Measurements from ENCODE around the gene EIF4B. TPM values are rescaled to one million over a fixed set of nuclear protein-coding genes. Genes with fewer than 3 reads are reported as not detected.

EIF4B gene
- polyA plus RNA-seq, 1 of the 3 experiments (the other 2 are of a cell fraction) = 267 TPM

DNA sequence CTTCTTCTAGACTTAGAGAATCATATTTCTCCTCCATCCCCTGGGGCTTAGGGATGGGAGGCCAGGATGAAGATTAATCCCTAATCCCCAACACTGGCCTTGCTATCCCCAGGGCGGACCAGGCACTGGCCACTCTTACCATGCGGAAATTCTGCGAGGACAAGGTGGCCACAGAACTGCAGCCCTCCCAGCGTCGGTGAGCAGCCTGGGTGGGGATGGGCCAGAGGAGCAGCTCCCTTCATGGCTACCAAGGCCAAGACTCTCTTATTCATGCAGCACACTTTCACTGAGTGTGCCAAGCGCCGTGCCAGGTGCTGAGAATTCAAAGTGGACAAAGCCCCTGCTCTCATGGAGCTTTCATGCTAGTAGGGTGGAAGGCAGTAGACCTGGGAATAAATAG lies 50.6 kb downstream of the EIF4B start:
- H3K9ac ChIP-seq = no peak overlapping the region
- TF ChIP-seq RAD21 (IDR thresholded peaks at IDR 0.05; ENCODE audit: low read length) = no peak
- TF ChIP-seq, protein P1, sequence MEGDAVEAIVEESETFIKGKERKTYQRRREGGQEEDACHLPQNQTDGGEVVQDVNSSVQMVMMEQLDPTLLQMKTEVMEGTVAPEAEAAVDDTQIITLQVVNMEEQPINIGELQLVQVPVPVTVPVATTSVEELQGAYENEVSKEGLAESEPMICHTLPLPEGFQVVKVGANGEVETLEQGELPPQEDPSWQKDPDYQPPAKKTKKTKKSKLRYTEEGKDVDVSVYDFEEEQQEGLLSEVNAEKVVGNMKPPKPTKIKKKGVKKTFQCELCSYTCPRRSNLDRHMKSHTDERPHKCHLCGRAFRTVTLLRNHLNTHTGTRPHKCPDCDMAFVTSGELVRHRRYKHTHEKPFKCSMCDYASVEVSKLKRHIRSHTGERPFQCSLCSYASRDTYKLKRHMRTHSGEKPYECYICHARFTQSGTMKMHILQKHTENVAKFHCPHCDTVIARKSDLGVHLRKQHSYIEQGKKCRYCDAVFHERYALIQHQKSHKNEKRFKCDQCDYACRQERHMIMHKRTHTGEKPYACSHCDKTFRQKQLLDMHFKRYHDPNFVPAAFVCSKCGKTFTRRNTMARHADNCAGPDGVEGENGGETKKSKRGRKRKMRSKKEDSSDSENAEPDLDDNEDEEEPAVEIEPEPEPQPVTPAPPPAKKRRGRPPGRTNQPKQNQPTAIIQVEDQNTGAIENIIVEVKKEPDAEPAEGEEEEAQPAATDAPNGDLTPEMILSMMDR (IDR thresholded peaks at IDR 0.05) = no peak
- TF ChIP-seq, protein P2, sequence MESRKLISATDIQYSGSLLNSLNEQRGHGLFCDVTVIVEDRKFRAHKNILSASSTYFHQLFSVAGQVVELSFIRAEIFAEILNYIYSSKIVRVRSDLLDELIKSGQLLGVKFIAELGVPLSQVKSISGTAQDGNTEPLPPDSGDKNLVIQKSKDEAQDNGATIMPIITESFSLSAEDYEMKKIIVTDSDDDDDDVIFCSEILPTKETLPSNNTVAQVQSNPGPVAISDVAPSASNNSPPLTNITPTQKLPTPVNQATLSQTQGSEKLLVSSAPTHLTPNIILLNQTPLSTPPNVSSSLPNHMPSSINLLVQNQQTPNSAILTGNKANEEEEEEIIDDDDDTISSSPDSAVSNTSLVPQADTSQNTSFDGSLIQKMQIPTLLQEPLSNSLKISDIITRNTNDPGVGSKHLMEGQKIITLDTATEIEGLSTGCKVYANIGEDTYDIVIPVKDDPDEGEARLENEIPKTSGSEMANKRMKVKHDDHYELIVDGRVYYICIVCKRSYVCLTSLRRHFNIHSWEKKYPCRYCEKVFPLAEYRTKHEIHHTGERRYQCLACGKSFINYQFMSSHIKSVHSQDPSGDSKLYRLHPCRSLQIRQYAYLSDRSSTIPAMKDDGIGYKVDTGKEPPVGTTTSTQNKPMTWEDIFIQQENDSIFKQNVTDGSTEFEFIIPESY (IDR thresholded peaks at IDR 0.05; ENCODE audit: borderline replicate concordance, low read depth) = no peak
- TF ChIP-seq NFIC (IDR thresholded peaks at IDR 0.05; ENCODE audit: borderline replicate concordance) = no peak
- no peak for TF ChIP-seq RCOR1 (IDR thresholded peaks at IDR 0.05; ENCODE audit: low read length)
- TF ChIP-seq SMC3 (IDR thresholded peaks at IDR 0.05; ENCODE audit: low read depth, low read length) = no peak
- no peak for TF ChIP-seq EZH2phosphoT487 (IDR thresholded peaks at IDR 0.05; ENCODE audit: borderline replicate concordance, low read depth)
- TF ChIP-seq RXRA (IDR thresholded peaks at IDR 0.05; ENCODE audit: borderline replicate concordance, low read depth) = no peak
- TF ChIP-seq SIN3A (IDR thresholded peaks at IDR 0.05; ENCODE audit: borderline replicate concordance, low read depth, low read length) = no peak
- TF ChIP-seq, protein P3, sequence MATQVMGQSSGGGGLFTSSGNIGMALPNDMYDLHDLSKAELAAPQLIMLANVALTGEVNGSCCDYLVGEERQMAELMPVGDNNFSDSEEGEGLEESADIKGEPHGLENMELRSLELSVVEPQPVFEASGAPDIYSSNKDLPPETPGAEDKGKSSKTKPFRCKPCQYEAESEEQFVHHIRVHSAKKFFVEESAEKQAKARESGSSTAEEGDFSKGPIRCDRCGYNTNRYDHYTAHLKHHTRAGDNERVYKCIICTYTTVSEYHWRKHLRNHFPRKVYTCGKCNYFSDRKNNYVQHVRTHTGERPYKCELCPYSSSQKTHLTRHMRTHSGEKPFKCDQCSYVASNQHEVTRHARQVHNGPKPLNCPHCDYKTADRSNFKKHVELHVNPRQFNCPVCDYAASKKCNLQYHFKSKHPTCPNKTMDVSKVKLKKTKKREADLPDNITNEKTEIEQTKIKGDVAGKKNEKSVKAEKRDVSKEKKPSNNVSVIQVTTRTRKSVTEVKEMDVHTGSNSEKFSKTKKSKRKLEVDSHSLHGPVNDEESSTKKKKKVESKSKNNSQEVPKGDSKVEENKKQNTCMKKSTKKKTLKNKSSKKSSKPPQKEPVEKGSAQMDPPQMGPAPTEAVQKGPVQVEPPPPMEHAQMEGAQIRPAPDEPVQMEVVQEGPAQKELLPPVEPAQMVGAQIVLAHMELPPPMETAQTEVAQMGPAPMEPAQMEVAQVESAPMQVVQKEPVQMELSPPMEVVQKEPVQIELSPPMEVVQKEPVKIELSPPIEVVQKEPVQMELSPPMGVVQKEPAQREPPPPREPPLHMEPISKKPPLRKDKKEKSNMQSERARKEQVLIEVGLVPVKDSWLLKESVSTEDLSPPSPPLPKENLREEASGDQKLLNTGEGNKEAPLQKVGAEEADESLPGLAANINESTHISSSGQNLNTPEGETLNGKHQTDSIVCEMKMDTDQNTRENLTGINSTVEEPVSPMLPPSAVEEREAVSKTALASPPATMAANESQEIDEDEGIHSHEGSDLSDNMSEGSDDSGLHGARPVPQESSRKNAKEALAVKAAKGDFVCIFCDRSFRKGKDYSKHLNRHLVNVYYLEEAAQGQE (IDR thresholded peaks at IDR 0.05; ENCODE audit: low read depth, low read length) = no peak
- TF ChIP-seq, protein P4, sequence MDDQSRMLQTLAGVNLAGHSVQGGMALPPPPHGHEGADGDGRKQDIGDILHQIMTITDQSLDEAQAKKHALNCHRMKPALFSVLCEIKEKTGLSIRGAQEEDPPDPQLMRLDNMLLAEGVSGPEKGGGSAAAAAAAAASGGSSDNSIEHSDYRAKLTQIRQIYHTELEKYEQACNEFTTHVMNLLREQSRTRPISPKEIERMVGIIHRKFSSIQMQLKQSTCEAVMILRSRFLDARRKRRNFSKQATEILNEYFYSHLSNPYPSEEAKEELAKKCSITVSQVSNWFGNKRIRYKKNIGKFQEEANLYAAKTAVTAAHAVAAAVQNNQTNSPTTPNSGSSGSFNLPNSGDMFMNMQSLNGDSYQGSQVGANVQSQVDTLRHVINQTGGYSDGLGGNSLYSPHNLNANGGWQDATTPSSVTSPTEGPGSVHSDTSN (IDR thresholded peaks at IDR 0.05) = no peak
- TF ChIP-seq, protein P5, sequence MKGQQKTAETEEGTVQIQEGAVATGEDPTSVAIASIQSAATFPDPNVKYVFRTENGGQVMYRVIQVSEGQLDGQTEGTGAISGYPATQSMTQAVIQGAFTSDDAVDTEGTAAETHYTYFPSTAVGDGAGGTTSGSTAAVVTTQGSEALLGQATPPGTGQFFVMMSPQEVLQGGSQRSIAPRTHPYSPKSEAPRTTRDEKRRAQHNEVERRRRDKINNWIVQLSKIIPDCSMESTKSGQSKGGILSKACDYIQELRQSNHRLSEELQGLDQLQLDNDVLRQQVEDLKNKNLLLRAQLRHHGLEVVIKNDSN (IDR thresholded peaks at IDR 0.05; ENCODE audit: borderline replicate concordance, low read depth) = no peak
- no peak for TF ChIP-seq FOSL2 (IDR thresholded peaks at IDR 0.05; ENCODE audit: borderline replicate concordance, low read depth)
- no peak for TF ChIP-seq CHD2 (IDR thresholded peaks at IDR 0.05; ENCODE audit: low read length, partially characterized antibody)
- no peaks in the 10 kb centered on the region for H4K20me1 ChIP-seq (ENCODE audit: insufficient read depth)
- H3K27me3 ChIP-seq (ENCODE audit: insufficient read depth) = no peaks in the 10 kb centered on the region
- DNase-seq = no peak
- no peak overlapping the region for H3K27ac ChIP-seq (ENCODE audit: low read depth in 2 of 2, low read length in 1 of 2)
- H3F3A ChIP-seq (replicated peaks; ENCODE audit: insufficient read depth) = peaks cover 23% of the 10 kb centered on the region
- ChIA-PET CTCF (interaction anchor here (0.9 to 14.5 kb wide), 5 partner anchors 7 to 44 kb away, joined by 4 to 385 read pairs (median 13); partner anchors contain the start of genes IGFBP6, SOAT2 and SPRYD3), POLR2A (interaction anchor here (1.5 kb wide), 1 partner anchor 12 kb away, joined by 3 read pairs; no protein-coding TSS in a partner anchor)
- H3K9me3 ChIP-seq = no peaks in the 10 kb centered on the region
- H3K9me2 ChIP-seq = no peaks in the 10 kb centered on the region
- no peak overlapping the region for H2AFZ ChIP-seq (ENCODE audit: low read depth)
- no peak overlapping the region for H3K4me2 ChIP-seq
- peaks cover 28 to 35% of the 10 kb centered on the region in 2 experiments for H3K36me3 ChIP-seq (replicated peaks in 1 of 2; ENCODE audit: control insufficient read depth in 1 of 2, insufficient read depth in 2 of 2, low read length in 1 of 2)
- no peaks in the 10 kb centered on the region for H3K79me2 ChIP-seq (ENCODE audit: insufficient read depth)
- H3K4me3 ChIP-seq (ENCODE audit: low read depth in 2 of 2, low read length in 1 of 2) = no peak overlapping the region
- WGBS (ENCODE audit: low lambda C conversion rate) = 93% methylated on average over 7 of the region's 7 CpGs
- peaks cover 10 to 35% of the 10 kb centered on the region in 2 experiments; a peak in 3 of 4 replicates for H3K4me1 ChIP-seq (ENCODE audit: control insufficient read depth in 1 of 2, insufficient read depth in 2 of 2, low read depth in 1 of 2, low read length in 1 of 2)
